Activated B cell treated with CpG ODN at 0.5 μM for 24 hours (primary cell): ENCODE measurements around the gene RAPGEF6. TPM values are rescaled to one million over a fixed set of nuclear protein-coding genes. Genes with fewer than 3 reads are reported as not detected.
A peak's percentile ranks its signal among the peaks of the same experiment; 100 is the strongest.
"Not testable (repeated sequence)": the region's sequence is repeated elsewhere in the genome, so short reads cannot be mapped to it uniquely, and the experiment has no call there.

Source experiments
- ATAC-seq: fragments of 200-7000 bp; cut with Tn5 transposase; one replicate; pipeline ENCODE4 v1.10.0; 2021; ENCODE audit warnings: low read depth, mild to moderate bottlenecking, moderate library complexity
- CTCF ChIA-PET: fragments of 350-600 bp; sonication (Branson Sonifier 250); formaldehyde crosslinking; loops from one replicate; lab custom pipeline; 2021; ENCODE audit warnings: antibody characterized with exemption; lab: Charles Lee
- POLR2A ChIA-PET: fragments of 350-600 bp; sonication (Branson Sonifier 250); formaldehyde crosslinking; loops from one replicate; lab custom pipeline; 2021; ENCODE audit warnings: antibody characterized with exemption; lab: Charles Lee
- DNase-seq: peaks from one replicate; pipeline ENCODE4 v3.0.0; 2022
- H3K27ac Mint-ChIP-seq: one replicate; pipeline ENCODE4 v1.8.0; 2020; ENCODE audit warnings: mixed read lengths
- H3K27me3 Mint-ChIP-seq: one replicate; pipeline ENCODE4 v1.8.0; 2021; ENCODE audit warnings: mixed read lengths
- H3K36me3 Mint-ChIP-seq: one replicate; pipeline ENCODE4 v1.8.0; 2021; ENCODE audit warnings: low read depth, mixed read lengths
- H3K4me1 Mint-ChIP-seq: one replicate; pipeline ENCODE4 v1.8.0; 2021; ENCODE audit warnings: mixed read lengths
- H3K4me3 Mint-ChIP-seq: one replicate; pipeline ENCODE4 v1.8.0; 2020; ENCODE audit warnings: mild to moderate bottlenecking, mixed read lengths
- H3K9me3 Mint-ChIP-seq: one replicate; pipeline ENCODE4 v1.8.0; 2020; ENCODE audit warnings: mixed read lengths
- CTCF ChIP-seq: fragments of 200-600 bp; IDR thresholded peaks from one replicate; pipeline ENCODE4 v1.8.0; 2022; ENCODE audit warnings: antibody characterized with exemption, mild to moderate bottlenecking
- intact Hi-C: fragments of 100-400 bp; cut with micrococcal nuclease; formaldehyde crosslinking; loops from one replicate; pipeline ENCODE4 v1.15.1; 2024
- total RNA-seq: library from RNA; stranded (reverse); gene quantifications from 2 replicates; pipeline ENCODE4 v1.2.3, GENCODE V29; 2022

The RAPGEF6 gene
- total RNA-seq, 1 donor from 2014 or later = 45.1 TPM

GRCh38 chr5:131682175-131682574 lies 47.1 kb upstream of the RAPGEF6 start:
- H3K27me3 Mint-ChIP-seq = no peaks in the 10 kb centered on the region
- intact Hi-C loops = loop anchor here (5.0 kb wide), 2 partner anchors 35 to 95 kb away; no protein-coding TSS in a partner anchor
- H3K4me1 Mint-ChIP-seq = peaks cover 19% of the 10 kb centered on the region
- peak overlapping the region; percentile 89 for H3K27ac Mint-ChIP-seq
- DNase-seq = no peak
- CTCF ChIA-PET = interaction anchor here (0.9 kb wide), 1 partner anchor 14 kb away, joined by 3 read pairs; no protein-coding TSS in a partner anchor
- H3K36me3 Mint-ChIP-seq = peaks cover 45% of the 10 kb centered on the region
- no peaks in the 10 kb centered on the region for H3K9me3 Mint-ChIP-seq
- POLR2A ChIA-PET = interaction anchor here (0.7 kb wide), 1 partner anchor 46 kb away, joined by 3 read pairs; no protein-coding TSS in a partner anchor
- TF ChIP-seq CTCF = no peak
- H3K4me3 Mint-ChIP-seq = no peak overlapping the region
- no peak for ATAC-seq

- DNase-seq (no peak), ATAC-seq (no peak)
- no peak overlapping the region for H3K27ac Mint-ChIP-seq
- intact Hi-C loops = loop anchor here (5.0 kb wide), 2 partner anchors 33 to 93 kb away; no protein-coding TSS in a partner anchor
- H3K27me3 Mint-ChIP-seq = no peaks in the 10 kb centered on the region
- no peak overlapping the region for H3K4me3 Mint-ChIP-seq
- peaks cover 22% of the 10 kb centered on the region for H3K4me1 Mint-ChIP-seq
- H3K9me3 Mint-ChIP-seq = no peaks in the 10 kb centered on the region
- ChIA-PET CTCF (no interaction called here), POLR2A (interaction anchor here (0.7 to 1.0 kb wide), 3 partner anchors 44 to 76 kb away, joined by 3 read pairs; no protein-coding TSS in a partner anchor)
- no peak for TF ChIP-seq CTCF
- peaks cover 48% of the 10 kb centered on the region for H3K36me3 Mint-ChIP-seq
These were observed 44.9 kb upstream of the RAPGEF6 start for GRCh38 chr5:131679911-131680310.

- POLR2A ChIA-PET, H3K4me3 Mint-ChIP-seq, H3K9me3 Mint-ChIP-seq, H3K27ac Mint-ChIP-seq, ATAC-seq, CTCF ChIA-PET, intact Hi-C loops, H3K27me3 Mint-ChIP-seq, DNase-seq: not testable (repeated sequence)
- peaks cover 58% of the 10 kb centered on the region for H3K36me3 Mint-ChIP-seq
- H3K4me1 Mint-ChIP-seq = peaks cover 28% of the 10 kb centered on the region
These were observed 43.2 kb upstream of the RAPGEF6 start for GRCh38 chr5:131678273-131678672.

GRCh38 chr5:131677115-131677514 lies 42.1 kb upstream of the RAPGEF6 start:
- ATAC-seq = no peak
- intact Hi-C loops = no loop called here
- peaks cover 27% of the 10 kb centered on the region for H3K4me1 Mint-ChIP-seq
- no peak overlapping the region for H3K27ac Mint-ChIP-seq
- peaks cover 59% of the 10 kb centered on the region for H3K36me3 Mint-ChIP-seq
- TF ChIP-seq CTCF = no peak
- ChIA-PET POLR2A (no interaction called here), CTCF (interaction anchor here (1.1 kb wide), 1 partner anchor 30 kb away, joined by 3 read pairs; no protein-coding TSS in a partner anchor)
- no peaks in the 10 kb centered on the region for H3K9me3 Mint-ChIP-seq
- DNase-seq = no peak
- no peaks in the 10 kb centered on the region for H3K27me3 Mint-ChIP-seq
- no peak overlapping the region for H3K4me3 Mint-ChIP-seq

GRCh38 chr5:131672776-131673175 lies 37.7 kb upstream of the RAPGEF6 start:
- Mint-ChIP-seq H3K27me3 (no peaks in the 10 kb centered on the region), H3K36me3 (peaks cover 74% of the 10 kb centered on the region), H3K9me3 (no peaks in the 10 kb centered on the region), H3K4me1 (peaks cover 30% of the 10 kb centered on the region), H3K4me3 (no peak overlapping the region), H3K27ac (no peak overlapping the region)
- ChIA-PET POLR2A (interaction anchor here (0.7 to 2.2 kb wide), 3 partner anchors 33 to 344 kb away, joined by 4 to 5 read pairs (median 5); no protein-coding TSS in a partner anchor), CTCF (no interaction called here)
- TF ChIP-seq CTCF = no peak
- ATAC-seq (peak; percentile 31), DNase-seq (no peak)
- intact Hi-C loops = loop anchor here (5.0 kb wide), 1 partner anchor 335 kb away; no protein-coding TSS in a partner anchor
